ENCODE results near the gene RANBP9.

The RANBP9 gene

DNA sequence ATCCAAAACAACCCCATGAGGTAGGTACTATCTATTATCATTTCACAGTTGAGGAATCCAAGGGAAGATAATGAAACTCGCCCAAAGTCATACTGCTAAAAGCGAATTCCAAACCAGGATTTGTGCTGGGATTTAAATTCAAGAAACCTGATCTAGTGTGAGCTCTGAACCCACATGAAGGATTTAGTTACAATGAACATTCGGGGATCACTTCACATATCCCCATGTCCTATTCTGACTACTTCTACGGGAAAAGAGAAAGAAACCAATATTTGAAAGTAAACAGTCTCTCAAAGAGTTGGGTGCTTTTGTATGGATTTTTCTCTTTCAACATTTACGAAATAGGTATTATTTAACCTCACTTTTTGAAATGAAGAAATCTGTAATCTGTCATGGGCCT lies 12.9 kb downstream of the RANBP9 start:
- no peak for TF ChIP-seq CTCF (IDR thresholded peaks at IDR 0.05; ENCODE audit: low read depth, low read length)
- DNase-seq (ENCODE audit: extremely low read depth, low read depth): no peak

- TF ChIP-seq CTCF (IDR thresholded peaks at IDR 0.05; ENCODE audit: low read depth, low read length): no peak
- DNase-seq (ENCODE audit: extremely low read depth, low read depth): no peak
Measured at GRCh38 chr6:13697857-13698256, 13.8 kb downstream of the RANBP9 start.

- TF ChIP-seq CTCF (IDR thresholded peaks at IDR 0.05; ENCODE audit: low read depth, low read length): no peak
- peak; percentile 37 for DNase-seq (ENCODE audit: extremely low read depth, low read depth)
Measured at GRCh38 chr6:13696226-13696625, 15.4 kb downstream of the RANBP9 start.

- peak; percentile 19 for DNase-seq (ENCODE audit: extremely low read depth, low read depth)
- no peak for TF ChIP-seq CTCF (IDR thresholded peaks at IDR 0.05; ENCODE audit: low read depth, low read length)
Measured at GRCh38 chr6:13695252-13695651, 16.4 kb downstream of the RANBP9 start.

DNA sequence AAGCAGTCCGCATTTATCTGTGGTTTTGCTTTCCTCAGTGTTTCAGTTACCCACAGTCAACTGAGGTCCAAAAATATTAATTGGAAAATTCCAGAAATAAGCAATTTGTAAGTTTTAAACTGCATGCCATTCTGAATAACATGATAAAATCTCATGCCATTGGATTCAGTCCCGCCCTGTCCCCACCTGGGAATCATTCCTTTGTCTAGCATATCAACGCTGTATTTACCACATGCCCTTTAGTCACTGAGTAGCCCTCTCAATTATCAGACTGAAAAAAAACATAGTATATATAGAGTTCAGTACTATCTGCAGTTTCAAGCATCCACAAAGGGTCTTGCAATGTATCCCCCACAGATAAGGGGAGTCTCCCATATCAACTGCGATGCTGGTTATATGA lies 17.1 kb downstream of the RANBP9 start:
- no peak for TF ChIP-seq CTCF (IDR thresholded peaks at IDR 0.05; ENCODE audit: low read depth, low read length)

DNA sequence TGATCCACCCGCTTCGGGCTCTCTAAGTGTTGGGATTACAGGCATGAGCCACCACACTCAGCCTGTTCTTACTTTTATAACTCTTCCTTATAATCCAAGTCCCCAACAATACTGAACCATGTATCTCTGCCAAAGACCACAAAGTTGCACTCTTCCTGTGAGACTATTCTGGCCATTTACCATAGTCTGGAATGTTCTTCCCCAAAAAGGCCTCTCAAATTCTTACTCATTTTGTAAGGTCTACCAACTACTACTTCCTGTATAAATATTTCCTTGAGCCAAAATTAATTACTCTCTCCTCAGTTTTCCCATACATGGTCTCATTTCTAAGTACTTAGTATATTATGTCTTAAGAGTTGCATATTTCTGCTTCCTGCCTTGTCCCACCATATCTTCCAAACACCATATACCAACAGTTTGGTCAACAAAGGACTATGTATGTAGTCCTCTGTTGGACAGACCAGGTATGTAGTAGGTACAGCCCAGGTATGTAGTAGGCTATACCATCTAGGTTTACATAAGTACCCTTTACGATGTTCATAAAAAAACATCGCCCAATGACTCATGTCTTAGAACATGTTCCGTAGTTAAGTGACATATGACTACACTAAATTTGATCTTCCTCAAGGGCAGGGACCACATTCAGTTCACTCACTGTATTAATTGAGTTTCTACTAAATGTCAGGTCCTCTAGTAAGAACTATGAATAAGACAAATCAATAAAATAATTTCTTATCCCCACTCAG lies 22.0 kb downstream of the RANBP9 start:
- no peak for TF ChIP-seq CTCF (IDR thresholded peaks at IDR 0.05; ENCODE audit: low read depth, low read length)
- DNase-seq (ENCODE audit: extremely low read depth, low read depth): no peak

More for the DNA sequence above, 17.1 kb downstream of the RANBP9 start:
- DNase-seq (ENCODE audit: extremely low read depth, low read depth): no peak

- no peak for TF ChIP-seq CTCF (IDR thresholded peaks at IDR 0.05; ENCODE audit: low read depth, low read length)
Measured at GRCh38 chr6:13688692-13689196, 22.9 kb downstream of the RANBP9 start.

More at GRCh38 chr6:13688692-13689196, 22.9 kb downstream of the RANBP9 start:
- DNase-seq (ENCODE audit: extremely low read depth, low read depth): no peak

Data from AG09319 (cell line).